OCI-LY7 (cell line): ENCODE data around the gene TCF12. TPM values are rescaled to one million over a fixed set of nuclear protein-coding genes. Genes with fewer than 3 reads are reported as not detected.

Experiments
- BruUV-seq: library from RNA; stranded (reverse); fragments of 400-500 nt; replicated peaks from 2 replicates; lab custom pipeline; 2021; lab: Mats Ljungman, UMichigan
- CTCF ChIA-PET: fragments of 300-600 bp; sonication (Branson Sonifier 250); formaldehyde crosslinking; loops from one replicate; lab custom pipeline; 2022; ENCODE audit warnings: antibody characterized with exemption; ENCODE audit not compliant: unreplicated experiment; lab: Charles Lee
- POLR2A ChIA-PET: fragments of 300-600 bp; sonication (Branson Sonifier 250); formaldehyde crosslinking; loops from one replicate; lab custom pipeline; 2022; ENCODE audit warnings: antibody characterized with exemption; lab: Charles Lee
- DNase-seq: peaks from one replicate; pipeline ENCODE4 v3.0.0-alpha.2; 2015; ENCODE audit warnings: low spot score
- H2AFZ ChIP-seq: fragments of 200-600 bp; sonication (generic), shearing (Covaris generic); 2 replicates; pipeline ENCODE4 v1.6.1; 2014; ENCODE audit warnings: mild to moderate bottlenecking, antibody characterized with exemption, low read length, moderate library complexity
- H3K27ac ChIP-seq: fragments of 200-600 bp; sonication (generic); 2 replicates; pipeline ENCODE4 v1.5.1; 2014; ENCODE audit warnings: mixed run types, low read depth, mild to moderate bottlenecking, moderate library complexity, low read length, inconsistent platforms; ENCODE audit not compliant: poor library complexity, severe bottlenecking
- H3K36me3 ChIP-seq: fragments of 200-600 bp; sonication (generic); 2 replicates; pipeline ENCODE4 v1.6.1; 2014; ENCODE audit warnings: mild to moderate bottlenecking, antibody characterized with exemption, low read length, moderate library complexity, mixed read lengths; ENCODE audit not compliant: insufficient read depth
- H3K4me1 ChIP-seq: fragments of 200-600 bp; sonication (generic); 2 replicates; pipeline ENCODE4 v1.5.1; 2014; ENCODE audit warnings: mild to moderate bottlenecking, low read length; ENCODE audit not compliant: insufficient read depth, poor library complexity, severe bottlenecking
- H3K4me2 ChIP-seq: fragments of 200-600 bp; sonication (generic); 2 replicates; pipeline ENCODE4 v1.6.1; 2014; ENCODE audit warnings: mild to moderate bottlenecking, low read length
- H3K4me3 ChIP-seq: fragments of 200-600 bp; sonication (generic); 2 replicates; pipeline ENCODE4 v1.5.1; 2014; ENCODE audit warnings: mild to moderate bottlenecking, low read depth, low read length; ENCODE audit not compliant: poor library complexity, severe bottlenecking
- H3K79me2 ChIP-seq: fragments of 200-600 bp; sonication (generic); 2 replicates; pipeline ENCODE4 v1.6.1; 2016; ENCODE audit warnings: low read depth, mild to moderate bottlenecking, low read length, moderate library complexity, mixed read lengths; ENCODE audit not compliant: insufficient read depth
- H3K9me2 ChIP-seq: fragments of 200-600 bp; sonication (generic); 2 replicates; pipeline ENCODE4 v1.6.1; 2016; ENCODE audit warnings: mild to moderate bottlenecking, low read length, mixed read lengths; ENCODE audit not compliant: insufficient read depth
- H3K9me3 ChIP-seq: fragments of 200-600 bp; sonication (generic); 2 replicates; pipeline ENCODE4 v1.6.1; 2014; ENCODE audit warnings: mild to moderate bottlenecking, mixed run types, low read length, mixed read lengths
- H4K20me1 ChIP-seq: fragments of 200-600 bp; sonication (generic); 2 replicates; pipeline ENCODE4 v1.6.1; 2014; ENCODE audit warnings: mild to moderate bottlenecking, antibody characterized with exemption, low read length, moderate library complexity, mixed read lengths; ENCODE audit not compliant: insufficient read depth
- EZH2phosphoT487 ChIP-seq: fragments of 200-600 bp; sonication (generic); IDR thresholded peaks from 2 replicates; pipeline ENCODE4 v1.6.1; 2018; ENCODE audit warnings: low read depth, borderline replicate concordance, mild to moderate bottlenecking, mixed run types, antibody characterized with exemption, low read length, moderate library complexity, mixed read lengths
- intact Hi-C: fragments of 100-400 bp; cut with micrococcal nuclease; formaldehyde crosslinking; loops from one replicate; pipeline ENCODE4 v1.10.0; 2022; ENCODE audit not compliant: unreplicated experiment
- total RNA-seq, 2 experiments: library from RNA; depleted of rRNA in 1 of 2; stranded (reverse); fragments of >200 nt in 1 of 2; shearing (Covaris generic) in 1 of 2; gene quantifications; 2 replicates each; pipeline ENCODE4 v1.2.3, GENCODE V29; 2014 to 2022
- TF ChIP-seq, protein P1 (sequence below): fragments of 200-600 bp; sonication (generic); conservative IDR thresholded peaks from 2 replicates; pipeline ENCODE4 v1.5.1; 2014; ENCODE audit warnings: mild to moderate bottlenecking, antibody characterized with exemption, low read length, moderate library complexity, mixed read lengths

TCF12 gene
- total RNA-seq, 2 experiments from 2014 or later = 51.6 to 139 TPM

DNA sequence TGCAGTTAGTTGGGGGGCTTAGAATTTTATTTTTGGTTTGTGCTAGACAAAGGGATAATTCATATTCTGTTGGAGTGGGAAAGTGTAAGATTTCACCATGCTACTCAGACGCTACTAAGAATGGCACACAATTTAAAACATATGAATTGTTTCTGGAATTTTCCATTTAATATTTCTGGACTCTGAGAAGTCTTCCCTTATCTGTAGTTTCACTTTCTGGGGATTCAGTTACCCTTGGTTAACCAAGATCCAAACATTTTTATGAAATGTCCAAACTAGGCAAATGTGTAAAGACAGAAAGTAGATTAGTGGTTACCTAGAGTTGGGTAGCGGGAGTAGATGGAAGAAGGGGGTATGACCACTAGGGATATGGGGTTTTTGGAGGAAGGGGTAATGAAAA is 53.1 kb downstream of the TCF12 start:
- Histone ChIP-seq H3K9me2 (no peaks in the 10 kb centered on the region), H3K4me3 (no peak overlapping the region), H3K9me3 (no peaks in the 10 kb centered on the region), H3K36me3 (no peaks in the 10 kb centered on the region), H3K79me2 (peaks cover 18% of the 10 kb centered on the region; the same call in 1 of the 2 replicates), H3K4me2 (no peak overlapping the region), H2AFZ (no peak overlapping the region), H4K20me1 (peaks cover 22% of the 10 kb centered on the region; the same call in 1 of the 2 replicates), H3K27ac (no peak overlapping the region), H3K4me1 (no peaks in the 10 kb centered on the region)
- intact Hi-C loops = no loop called here
- no TSS peak for BruUV-seq
- ChIA-PET POLR2A (interaction anchor here (0.6 kb wide), 1 partner anchor 20 kb away, joined by 5 read pairs; no protein-coding TSS in a partner anchor), CTCF (no interaction called here)
- TF ChIP-seq EZH2phosphoT487 = no peak
- TF ChIP-seq, protein P1, sequence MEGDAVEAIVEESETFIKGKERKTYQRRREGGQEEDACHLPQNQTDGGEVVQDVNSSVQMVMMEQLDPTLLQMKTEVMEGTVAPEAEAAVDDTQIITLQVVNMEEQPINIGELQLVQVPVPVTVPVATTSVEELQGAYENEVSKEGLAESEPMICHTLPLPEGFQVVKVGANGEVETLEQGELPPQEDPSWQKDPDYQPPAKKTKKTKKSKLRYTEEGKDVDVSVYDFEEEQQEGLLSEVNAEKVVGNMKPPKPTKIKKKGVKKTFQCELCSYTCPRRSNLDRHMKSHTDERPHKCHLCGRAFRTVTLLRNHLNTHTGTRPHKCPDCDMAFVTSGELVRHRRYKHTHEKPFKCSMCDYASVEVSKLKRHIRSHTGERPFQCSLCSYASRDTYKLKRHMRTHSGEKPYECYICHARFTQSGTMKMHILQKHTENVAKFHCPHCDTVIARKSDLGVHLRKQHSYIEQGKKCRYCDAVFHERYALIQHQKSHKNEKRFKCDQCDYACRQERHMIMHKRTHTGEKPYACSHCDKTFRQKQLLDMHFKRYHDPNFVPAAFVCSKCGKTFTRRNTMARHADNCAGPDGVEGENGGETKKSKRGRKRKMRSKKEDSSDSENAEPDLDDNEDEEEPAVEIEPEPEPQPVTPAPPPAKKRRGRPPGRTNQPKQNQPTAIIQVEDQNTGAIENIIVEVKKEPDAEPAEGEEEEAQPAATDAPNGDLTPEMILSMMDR = no peak
- DNase-seq = no peak

DNA sequence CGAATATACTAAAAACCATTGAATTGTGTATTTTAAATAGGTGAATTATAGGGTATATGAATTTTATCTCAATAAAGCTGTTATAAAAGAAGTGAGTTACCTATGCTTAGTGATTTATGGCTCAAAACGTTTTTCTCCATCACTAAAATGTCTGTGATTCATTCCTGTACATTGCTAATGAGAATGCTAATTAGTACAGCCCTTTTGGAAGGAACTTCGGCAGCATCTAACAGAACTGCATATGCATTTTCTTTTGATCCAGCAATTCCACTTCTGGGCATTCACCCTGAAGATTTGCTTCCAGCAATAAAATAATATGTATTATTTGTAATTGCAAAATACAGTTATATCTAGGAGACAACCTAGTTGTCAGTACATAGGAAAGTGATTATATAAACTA is 53.6 kb downstream of the TCF12 start:
- POLR2A ChIA-PET = interaction anchor here (0.6 kb wide), 1 partner anchor 20 kb away, joined by 5 read pairs; no protein-coding TSS in a partner anchor
- H3K27ac ChIP-seq = no peak overlapping the region
- H3K79me2 ChIP-seq = peaks cover 14% of the 10 kb centered on the region; the same call in 1 of the 2 replicates
- no peak overlapping the region for H3K4me3 ChIP-seq
- BruUV-seq = no TSS peak
- no peak for TF ChIP-seq EZH2phosphoT487
- H3K4me1 ChIP-seq = no peaks in the 10 kb centered on the region
- intact Hi-C loops = no loop called here
- H2AFZ ChIP-seq = no peak overlapping the region
- no peaks in the 10 kb centered on the region for H3K9me3 ChIP-seq
- no peak overlapping the region for H3K4me2 ChIP-seq
- H3K36me3 ChIP-seq = no peaks in the 10 kb centered on the region
- CTCF ChIA-PET = no interaction called here
- DNase-seq = no peak
- H3K9me2 ChIP-seq = no peaks in the 10 kb centered on the region
- H4K20me1 ChIP-seq = peaks cover 22% of the 10 kb centered on the region; the same call in 1 of the 2 replicates

DNA sequence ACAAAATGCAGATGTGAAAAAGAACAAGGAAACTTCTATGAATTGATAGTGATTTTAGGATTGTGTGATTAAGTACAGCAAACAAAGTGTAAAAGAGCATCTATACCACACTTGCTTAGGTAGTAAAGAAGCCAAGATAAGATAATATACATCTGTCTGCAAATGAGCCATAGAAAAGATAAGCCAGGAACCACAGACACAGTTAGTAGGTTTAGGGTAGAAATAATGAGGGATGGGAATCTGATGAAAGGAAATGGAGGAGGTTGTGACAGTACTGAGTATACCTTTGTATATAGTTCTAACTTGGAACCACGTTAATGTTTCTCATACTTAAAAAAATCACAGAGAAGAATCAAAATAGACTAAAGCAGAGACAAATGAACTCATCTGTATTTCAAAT is 54.0 kb downstream of the TCF12 start:
- TF ChIP-seq EZH2phosphoT487 = no peak
- TF ChIP-seq, protein P1 = no peak
- Histone ChIP-seq H2AFZ (no peak overlapping the region), H3K9me2 (no peaks in the 10 kb centered on the region), H3K79me2 (peaks cover 10% of the 10 kb centered on the region; the same call in 1 of the 2 replicates), H4K20me1 (peaks cover 22% of the 10 kb centered on the region; the same call in 1 of the 2 replicates), H3K27ac (no peak overlapping the region), H3K4me1 (no peaks in the 10 kb centered on the region), H3K9me3 (no peaks in the 10 kb centered on the region), H3K4me3 (no peak overlapping the region), H3K4me2 (no peak overlapping the region), H3K36me3 (no peaks in the 10 kb centered on the region)
- ChIA-PET CTCF (no interaction called here), POLR2A (no interaction called here)
- DNase-seq = no peak
- intact Hi-C loops = no loop called here
- no TSS peak for BruUV-seq
